ENCODE data around the gene SYNJ1. TPM values are rescaled to one million over a fixed set of nuclear protein-coding genes. Genes with fewer than 3 reads are reported as not detected.
A peak's percentile ranks its signal among the peaks of the same experiment; 100 is the strongest.
"Not testable (repeated sequence)": the region's sequence is repeated elsewhere in the genome, so short reads cannot be mapped to it uniquely, and the experiment has no call there.

Gene SYNJ1
- total RNA-seq, 3 donors from 2014 or later (not counting 1 experiment from before 2014, with no cell fraction given) = 16.2 to 22.4 (median 20.1) TPM

- Histone ChIP-seq H3K27ac (ENCODE audit: low read length) (no peak overlapping the region), H3K27me3 (ENCODE audit: control insufficient read depth, insufficient read depth, low read length) (no peaks in the 10 kb centered on the region), H3K9me3 (ENCODE audit: control insufficient read depth, insufficient read depth, low read length) (no peaks in the 10 kb centered on the region), H3K4me1 (ENCODE audit: control insufficient read depth, insufficient read depth, low read length) (no peaks in the 10 kb centered on the region), H3K4me3 (ENCODE audit: low read length) (no peak overlapping the region), H3K36me3 (ENCODE audit: control insufficient read depth, insufficient read depth, low read length) (peaks cover 20% of the 10 kb centered on the region)
- ATAC-seq (no peak), DNase-seq (no peak)
- no peaks in the 10 kb centered on the region for H3K36me3 Mint-ChIP-seq
- H3K9me3 Mint-ChIP-seq = no peaks in the 10 kb centered on the region
- intact Hi-C loops (cut with micrococcal nuclease) = no loop called here
- H3K27ac Mint-ChIP-seq = no peak overlapping the region
- H3K27me3 Mint-ChIP-seq (ENCODE audit: low read depth in 2 of 2) = peaks cover 3 to 6% of the 10 kb centered on the region in 2 donors
- TF ChIP-seq CTCF (IDR thresholded peaks at IDR 0.05) = no peak
- WGBS (ENCODE audit: insufficient coverage) = 100% methylated on average over 2 of the region's 3 CpGs
- H3K4me3 Mint-ChIP-seq = no peak overlapping the region
- peaks cover 6 to 7% of the 10 kb centered on the region in 2 donors for H3K4me1 Mint-ChIP-seq
These were observed 101.1 kb downstream of the SYNJ1 start for GRCh38 chr21:32626621-32627196.

- H3K4me1 Mint-ChIP-seq; H3K9me3 Mint-ChIP-seq; H3K4me3 ChIP-seq (ENCODE audit: low read length); H3K27me3 ChIP-seq (ENCODE audit: control insufficient read depth, insufficient read depth, low read length); H3K27ac Mint-ChIP-seq; H3K4me1 ChIP-seq (ENCODE audit: control insufficient read depth, insufficient read depth, low read length); H3K27ac ChIP-seq (ENCODE audit: low read length); ATAC-seq; H3K4me3 Mint-ChIP-seq; H3K36me3 ChIP-seq (ENCODE audit: control insufficient read depth, insufficient read depth, low read length); DNase-seq; H3K36me3 Mint-ChIP-seq; H3K9me3 ChIP-seq (ENCODE audit: control insufficient read depth, insufficient read depth, low read length); intact Hi-C loops (cut with micrococcal nuclease): not testable (repeated sequence)
- peaks cover 20 to 35% of the 10 kb centered on the region in 2 donors for H3K27me3 Mint-ChIP-seq (ENCODE audit: low read depth in 2 of 2)
- WGBS (ENCODE audit: insufficient coverage) = 84% methylated on average over 6 of the region's 6 CpGs
These were observed 109.6 kb downstream of the SYNJ1 start for GRCh38 chr21:32618218-32618617.

- ATAC-seq (no peak), DNase-seq (no peak)
- Mint-ChIP-seq H3K4me3 (peak overlapping the region; percentile 96), H3K4me1 (peaks cover 14 to 20% of the 10 kb centered on the region in 2 donors), H3K27me3 (ENCODE audit: low read depth in 2 of 2) (peaks cover 4 to 18% of the 10 kb centered on the region in 2 donors), H3K9me3 (no peaks in the 10 kb centered on the region), H3K36me3 (no peaks in the 10 kb centered on the region), H3K27ac (peak overlapping the region; percentile 95 to 97)
- Histone ChIP-seq H3K4me1 (ENCODE audit: control insufficient read depth, insufficient read depth, low read length) (peaks cover 18% of the 10 kb centered on the region), H3K27ac (ENCODE audit: low read length) (no peak overlapping the region), H3K27me3 (ENCODE audit: control insufficient read depth, insufficient read depth, low read length) (no peaks in the 10 kb centered on the region), H3K4me3 (ENCODE audit: low read length) (peak overlapping the region; percentile 85), H3K36me3 (ENCODE audit: control insufficient read depth, insufficient read depth, low read length) (peaks cover 10% of the 10 kb centered on the region), H3K9me3 (ENCODE audit: control insufficient read depth, insufficient read depth, low read length) (no peaks in the 10 kb centered on the region)
- intact Hi-C loops (cut with micrococcal nuclease) = loop anchor here (5.0 kb wide), 2 partner anchors 159 to 881 kb away; partner anchors contain the start of genes PAXBP1 and SCAF4
- TF ChIP-seq CTCF (IDR thresholded peaks at IDR 0.05) = no peak
- 84% methylated on average over 12 of the region's 16 CpGs for WGBS (ENCODE audit: insufficient coverage)
These were observed 114.3 kb downstream of the SYNJ1 start for GRCh38 chr21:32613436-32614043.

- Histone ChIP-seq H3K27me3 (ENCODE audit: control insufficient read depth, insufficient read depth, low read length) (no peaks in the 10 kb centered on the region), H3K27ac (ENCODE audit: low read length) (peak overlapping the region; percentile 87), H3K4me3 (ENCODE audit: low read length) (peak overlapping the region; percentile 85), H3K4me1 (ENCODE audit: control insufficient read depth, insufficient read depth, low read length) (peaks cover 18% of the 10 kb centered on the region), H3K9me3 (ENCODE audit: control insufficient read depth, insufficient read depth, low read length) (no peaks in the 10 kb centered on the region), H3K36me3 (ENCODE audit: control insufficient read depth, insufficient read depth, low read length) (peaks cover 10% of the 10 kb centered on the region)
- no peak for ATAC-seq
- WGBS (ENCODE audit: insufficient coverage) = 3% methylated on average over 15 of the region's 15 CpGs
- no peaks in the 10 kb centered on the region for H3K9me3 Mint-ChIP-seq
- peaks cover 1 to 14% of the 10 kb centered on the region in 2 donors for H3K27me3 Mint-ChIP-seq (ENCODE audit: low read depth in 2 of 2)
- H3K4me1 Mint-ChIP-seq = peaks cover 14 to 20% of the 10 kb centered on the region in 2 donors
- no peak for DNase-seq
- peak overlapping the region; percentile 96 for H3K4me3 Mint-ChIP-seq
- peak overlapping the region; percentile 95 to 97 for H3K27ac Mint-ChIP-seq
- intact Hi-C loops (cut with micrococcal nuclease) = loop anchor here (1.0 to 5.0 kb wide), 5 partner anchors 44 to 881 kb away; partner anchors contain the start of genes PAXBP1, SCAF4, SYNJ1 and URB1
- TF ChIP-seq CTCF (IDR thresholded peaks at IDR 0.05) = no peak
- H3K36me3 Mint-ChIP-seq = no peaks in the 10 kb centered on the region
These were observed 114.8 kb downstream of the SYNJ1 start for GRCh38 chr21:32612999-32613337.
